ENCODE measurements around the gene C16orf87.
"Not testable (repeated sequence)": the region's sequence is repeated elsewhere in the genome, so short reads cannot be mapped to it uniquely, and the experiment has no call there.

DNA sequence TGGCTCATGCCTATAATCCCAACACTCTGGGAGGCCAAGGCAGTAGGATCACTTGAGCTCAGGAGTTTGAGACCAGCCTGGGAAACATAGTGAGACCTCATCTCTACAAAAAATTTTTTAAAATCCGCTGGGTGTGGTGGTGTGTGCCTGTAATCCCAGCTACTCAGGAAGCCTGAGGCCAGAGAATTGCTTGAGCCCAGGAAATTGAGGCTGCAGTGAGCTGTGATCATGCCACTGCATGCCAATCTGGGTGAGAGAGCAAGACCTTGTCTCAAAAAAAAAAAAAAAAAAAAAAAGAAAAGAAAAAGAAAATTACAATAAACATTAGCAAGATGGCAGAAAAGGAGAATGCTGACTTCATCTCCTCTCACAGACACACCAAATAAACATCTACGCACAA lies 46.4 kb downstream of the C16orf87 start:
- TF ChIP-seq EP300, POLR2A, POLR2AphosphoS5 (IDR thresholded peaks at IDR 0.05): not testable (repeated sequence)
- TF ChIP-seq, protein P1, sequence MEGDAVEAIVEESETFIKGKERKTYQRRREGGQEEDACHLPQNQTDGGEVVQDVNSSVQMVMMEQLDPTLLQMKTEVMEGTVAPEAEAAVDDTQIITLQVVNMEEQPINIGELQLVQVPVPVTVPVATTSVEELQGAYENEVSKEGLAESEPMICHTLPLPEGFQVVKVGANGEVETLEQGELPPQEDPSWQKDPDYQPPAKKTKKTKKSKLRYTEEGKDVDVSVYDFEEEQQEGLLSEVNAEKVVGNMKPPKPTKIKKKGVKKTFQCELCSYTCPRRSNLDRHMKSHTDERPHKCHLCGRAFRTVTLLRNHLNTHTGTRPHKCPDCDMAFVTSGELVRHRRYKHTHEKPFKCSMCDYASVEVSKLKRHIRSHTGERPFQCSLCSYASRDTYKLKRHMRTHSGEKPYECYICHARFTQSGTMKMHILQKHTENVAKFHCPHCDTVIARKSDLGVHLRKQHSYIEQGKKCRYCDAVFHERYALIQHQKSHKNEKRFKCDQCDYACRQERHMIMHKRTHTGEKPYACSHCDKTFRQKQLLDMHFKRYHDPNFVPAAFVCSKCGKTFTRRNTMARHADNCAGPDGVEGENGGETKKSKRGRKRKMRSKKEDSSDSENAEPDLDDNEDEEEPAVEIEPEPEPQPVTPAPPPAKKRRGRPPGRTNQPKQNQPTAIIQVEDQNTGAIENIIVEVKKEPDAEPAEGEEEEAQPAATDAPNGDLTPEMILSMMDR (IDR thresholded peaks at IDR 0.05) = not testable (repeated sequence)

All from stomach (tissue), 4 donors.